A673 (cell line): Measurements from ENCODE around the gene KCNJ5. TPM values are rescaled to one million over a fixed set of nuclear protein-coding genes. Genes with fewer than 3 reads are reported as not detected.

Experiments used
- BruUV-seq: library from RNA; stranded (reverse); fragments of 400-500 nt; replicated peaks from 2 replicates; lab custom pipeline; 2021; lab: Mats Ljungman, UMichigan
- CTCF ChIA-PET: fragments of 300-600 bp; sonication (Branson Sonifier 250); formaldehyde crosslinking; loops from one replicate; lab custom pipeline; 2022; ENCODE audit warnings: antibody characterized with exemption; lab: Charles Lee
- POLR2A ChIA-PET: fragments of 300-600 bp; sonication (Branson Sonifier 250); formaldehyde crosslinking; loops from one replicate; lab custom pipeline; 2022; ENCODE audit warnings: antibody characterized with exemption; ENCODE audit not compliant: low non-redundant PET; lab: Charles Lee
- DNase-seq: peaks from one replicate; pipeline ENCODE4 v3.0.0-alpha.2; 2015; ENCODE audit warnings: low spot score
- H3K27ac ChIP-seq: fragments of 200-600 bp; sonication (generic); 2 replicates; pipeline ENCODE4 v1.5.1; 2016; ENCODE audit warnings: mixed run types, low read depth, mild to moderate bottlenecking, mixed read lengths, antibody characterized with exemption, low read length; ENCODE audit not compliant: poor library complexity, severe bottlenecking
- H3K27me3 ChIP-seq: fragments of 200-600 bp; sonication (generic); replicated peaks from 2 replicates; pipeline ENCODE4 v1.6.1; 2017; ENCODE audit warnings: mixed run types, low read depth, mild to moderate bottlenecking, mixed read lengths, antibody characterized with exemption, low read length; ENCODE audit not compliant: insufficient read depth, poor library complexity
- H3K36me3 ChIP-seq: fragments of 200-600 bp; sonication (generic); 2 replicates; pipeline ENCODE4 v1.6.1; 2016; ENCODE audit warnings: mixed run types, mild to moderate bottlenecking, mixed read lengths, antibody characterized with exemption, low read length; ENCODE audit not compliant: insufficient read depth, poor library complexity, severe bottlenecking
- H3K4me1 ChIP-seq: fragments of 200-600 bp; sonication (generic); 2 replicates; pipeline ENCODE4 v1.6.1; 2017; ENCODE audit warnings: mixed run types, mild to moderate bottlenecking, mixed read lengths, antibody characterized with exemption, low read length; ENCODE audit not compliant: insufficient read depth, poor library complexity, severe bottlenecking
- H3K4me3 ChIP-seq: fragments of 200-600 bp; sonication (generic); 2 replicates; pipeline ENCODE4 v1.5.1; 2016; ENCODE audit warnings: low read depth, mixed run types, mild to moderate bottlenecking, mixed read lengths, low read length; ENCODE audit not compliant: poor library complexity, severe bottlenecking
- H3K9me3 ChIP-seq: fragments of 200-600 bp; sonication (generic); 2 replicates; pipeline ENCODE4 v1.6.1; 2016; ENCODE audit warnings: mixed run types, low read depth, mild to moderate bottlenecking, mixed read lengths, antibody characterized with exemption, low read length; ENCODE audit not compliant: poor library complexity, severe bottlenecking
- CTCF ChIP-seq: fragments of 300-800, 200-600 bp; sonication (generic); conservative IDR thresholded peaks from 2 replicates; pipeline ENCODE4 v1.5.1; 2017; ENCODE audit warnings: low read depth, mild to moderate bottlenecking, antibody characterized with exemption, low read length, moderate library complexity, mixed read lengths
- EZH2 ChIP-seq: fragments of 200-600 bp; sonication (generic); IDR thresholded peaks from 2 replicates; pipeline ENCODE4 v1.6.1; 2017; ENCODE audit warnings: borderline replicate concordance, low read depth, mild to moderate bottlenecking, mixed read lengths, antibody characterized with exemption, low read length; ENCODE audit not compliant: poor library complexity, severe bottlenecking
- intact Hi-C: fragments of 100-400 bp; cut with micrococcal nuclease; formaldehyde crosslinking; loops from one replicate; pipeline ENCODE4 v1.10.0; 2022; ENCODE audit not compliant: unreplicated experiment
- total RNA-seq: library from RNA; stranded (reverse); gene quantifications from 2 replicates; pipeline ENCODE4 v1.2.3, GENCODE V29; 2021

The KCNJ5 gene
- total RNA-seq, 1 experiment from 2014 or later, result not detected

DNA sequence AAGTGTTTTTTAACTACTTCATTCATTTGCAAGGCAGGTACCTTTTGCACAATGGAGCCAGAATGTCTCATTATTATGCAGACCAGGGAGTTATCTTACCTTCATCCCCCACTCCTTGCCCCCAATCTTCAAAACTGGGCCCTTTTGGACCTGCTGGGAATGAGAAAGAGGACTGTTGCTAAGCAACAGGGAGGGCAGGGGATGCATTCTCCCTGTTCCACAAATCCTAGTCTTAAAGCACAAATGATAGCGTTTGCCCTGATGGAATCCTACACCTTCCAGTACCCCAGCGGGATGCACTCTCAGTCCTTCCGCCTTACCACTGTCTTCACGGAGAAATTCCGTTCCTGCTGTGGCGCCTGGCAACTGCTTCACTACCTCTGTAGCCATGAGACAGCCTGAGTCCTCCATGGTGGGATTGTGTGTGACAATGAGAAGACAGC is 20.0 kb upstream of the KCNJ5 start:
- Histone ChIP-seq H3K27me3 (no peaks in the 10 kb centered on the region), H3K27ac (no peak overlapping the region), H3K4me3 (no peak overlapping the region), H3K36me3 (no peaks in the 10 kb centered on the region), H3K4me1 (no peaks in the 10 kb centered on the region), H3K9me3 (no peaks in the 10 kb centered on the region)
- ChIA-PET CTCF (no interaction called here), POLR2A (no interaction called here)
- intact Hi-C loops, result no loop called here
- TF ChIP-seq CTCF (no peak), EZH2 (no peak)
- no peak for DNase-seq
- BruUV-seq, result no TSS peak

DNA sequence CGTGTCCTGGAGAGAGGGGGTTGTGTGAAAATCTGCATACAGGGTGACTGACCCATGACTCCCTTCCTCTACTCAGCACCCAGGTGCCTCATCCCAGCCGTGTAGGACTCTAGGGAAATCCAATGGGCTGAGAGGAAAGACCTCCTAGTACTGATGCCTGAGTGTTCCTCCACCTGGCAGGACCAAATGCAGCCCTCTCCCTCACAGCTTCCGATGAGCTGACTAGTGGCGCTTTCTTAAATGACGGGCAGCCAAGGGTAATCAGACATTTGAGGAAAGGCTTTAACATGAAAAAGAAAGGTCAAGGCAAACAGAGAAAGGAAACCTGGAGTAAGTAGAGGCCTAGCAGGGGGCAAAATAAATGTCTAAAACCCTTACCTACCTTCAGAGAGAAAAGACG is 19.1 kb upstream of the KCNJ5 start:
- H3K4me3 ChIP-seq, result no peak overlapping the region
- BruUV-seq, result no TSS peak
- intact Hi-C loops, result no loop called here
- no peaks in the 10 kb centered on the region for H3K27me3 ChIP-seq
- no peaks in the 10 kb centered on the region for H3K4me1 ChIP-seq
- H3K36me3 ChIP-seq, result no peaks in the 10 kb centered on the region
- H3K27ac ChIP-seq, result no peak overlapping the region
- TF ChIP-seq CTCF (no peak), EZH2 (no peak)
- ChIA-PET CTCF (no interaction called here), POLR2A (no interaction called here)
- H3K9me3 ChIP-seq, result no peaks in the 10 kb centered on the region
- no peak for DNase-seq

GRCh38 chr11:128872594-128872993 is 18.6 kb upstream of the KCNJ5 start:
- Histone ChIP-seq H3K27ac (no peak overlapping the region), H3K36me3 (no peaks in the 10 kb centered on the region), H3K4me3 (no peak overlapping the region), H3K4me1 (no peaks in the 10 kb centered on the region), H3K27me3 (no peaks in the 10 kb centered on the region), H3K9me3 (no peaks in the 10 kb centered on the region)
- CTCF ChIA-PET, result no interaction called here
- no peak for DNase-seq
- no peak for TF ChIP-seq CTCF
- no peak for TF ChIP-seq EZH2
- intact Hi-C loops, result no loop called here
- POLR2A ChIA-PET, result no interaction called here
- BruUV-seq, result no TSS peak
